Prostate gland (tissue), 2 donors: ENCODE measurements around the gene DDX5. TPM values are rescaled to one million over a fixed set of nuclear protein-coding genes. Genes with fewer than 3 reads are reported as not detected.

Experiments used
- DNase-seq: peaks from one replicate; pipeline ENCODE4 v3.0.0-alpha.2; 2019; ENCODE audit warnings: low spot score
- H3K27ac ChIP-seq, 2 donors: fragments of 200-600 bp; sonication (generic); 2 replicates each; pipeline ENCODE4 v1.5.1; 2017 to 2019
- H3K27me3 ChIP-seq: fragments of 200-600 bp; sonication (generic); replicated peaks from 2 replicates; pipeline ENCODE4 v1.5.1; 2019; ENCODE audit not compliant: insufficient read depth
- H3K36me3 ChIP-seq, 2 donors: fragments of 200-600 bp; sonication (generic); 1 replicate in 1 of 2; 2 replicates in 1 of 2; pipeline versions ENCODE4 v1.5.1 to v1.8.1; 2017 to 2019
- H3K4me1 ChIP-seq: fragments of 200-600 bp; sonication (generic); replicated peaks from 2 replicates; pipeline ENCODE4 v1.5.1; 2019
- H3K4me3 ChIP-seq, 2 donors: fragments of 200-600 bp; sonication (generic); 2 replicates each; pipeline ENCODE4 v1.5.1; 2017 to 2019
- H3K9me3 ChIP-seq: fragments of 200-600 bp; sonication (generic); 2 replicates; pipeline ENCODE4 v1.5.1; 2017
- CTCF ChIP-seq, 4 experiments: fragments of 200-600 bp in 2 of 4; fragments of 450-650 bp in 2 of 4; sonication (generic) in 2 of 4; IDR thresholded peaks; 1 replicate in 3 of 4; 2 replicates in 1 of 4; pipeline ENCODE4 v1.5.1; 2016 to 2019; ENCODE audit warnings: antibody characterized with exemption in 4 of 4, mild to moderate bottlenecking in 2 of 4, moderate library complexity in 2 of 4
- POLR2A ChIP-seq: fragments of 450-650 bp; IDR thresholded peaks from one replicate; pipeline ENCODE4 v1.6.1; 2016; ENCODE audit warnings: antibody characterized with exemption, mild to moderate bottlenecking
- POLR2AphosphoS5 ChIP-seq: sonication (generic); formaldehyde crosslinking; IDR thresholded peaks from one replicate; pipeline ENCODE4 v1.6.1; 2017; ENCODE audit warnings: antibody characterized with exemption
- WGBS: methylation state at CpG from one replicate; pipeline ENCODE4 v1.1.5; 2018; 5-methylcytosine and 5-hydroxymethylcytosine counted together
- intact Hi-C: fragments of 100-400 bp; cut with DNase I; formaldehyde crosslinking; loops from one replicate; pipeline ENCODE4 v1.14.2; 2022
- total RNA-seq, 2 donors: library from RNA; depleted of rRNA; stranded (reverse); fragments of >200 nt; gene quantifications; one replicate each; pipeline ENCODE4 v1.1.0, GENCODE V29; 2016

The DDX5 gene
- total RNA-seq, 2 donors from 2014 or later: 1,009 to 1,102 TPM

- TF ChIP-seq CTCF (IDR thresholded peaks at IDR 0.05) (no peak), POLR2AphosphoS5 (no peak), POLR2A (no peak)
- intact Hi-C loops: no loop called here
- no peaks in the 10 kb centered on the region for H3K36me3 ChIP-seq
- no peak overlapping the region for H3K27ac ChIP-seq
- 89% methylated on average over 7 of the region's 7 CpGs for WGBS
- DNase-seq: no peak
- H3K4me3 ChIP-seq: no peak overlapping the region
- no peaks in the 10 kb centered on the region for H3K4me1 ChIP-seq
- no peaks in the 10 kb centered on the region for H3K27me3 ChIP-seq
- no peaks in the 10 kb centered on the region for H3K9me3 ChIP-seq
Observed at GRCh38 chr17:64546716-64547115, 40.6 kb upstream of the DDX5 start.

- DNase-seq: no peak
- 95% methylated on average over 2 of the region's 2 CpGs for WGBS
- intact Hi-C loops: no loop called here
- H3K36me3 ChIP-seq: no peaks in the 10 kb centered on the region
- H3K4me3 ChIP-seq: no peak overlapping the region
- no peak overlapping the region for H3K27ac ChIP-seq
- no peaks in the 10 kb centered on the region for H3K27me3 ChIP-seq
- TF ChIP-seq CTCF (IDR thresholded peaks at IDR 0.05): no peak
- TF ChIP-seq POLR2A: no peak
- no peak for TF ChIP-seq POLR2AphosphoS5
- H3K9me3 ChIP-seq: no peaks in the 10 kb centered on the region
- H3K4me1 ChIP-seq: peaks cover 7% of the 10 kb centered on the region
Observed at GRCh38 chr17:64544742-64545141, 38.7 kb upstream of the DDX5 start.

- Histone ChIP-seq H3K36me3 (no peaks in the 10 kb centered on the region), H3K9me3 (no peaks in the 10 kb centered on the region), H3K27ac (peak overlapping the region; percentile 57 to 64), H3K4me3 (no peak overlapping the region), H3K27me3 (no peaks in the 10 kb centered on the region), H3K4me1 (peaks cover 20% of the 10 kb centered on the region)
- intact Hi-C loops: no loop called here
- no peak for DNase-seq
- TF ChIP-seq POLR2A (no peak), CTCF (IDR thresholded peaks at IDR 0.05) (no peak), POLR2AphosphoS5 (peak; percentile 61)
- 80% methylated on average over 5 of the region's 5 CpGs for WGBS
Observed at GRCh38 chr17:64540118-64540776, 34.2 kb upstream of the DDX5 start.

GRCh38 chr17:64538508-64539130 lies 32.5 kb upstream of the DDX5 start:
- Histone ChIP-seq H3K27ac (peak overlapping the region; percentile 21 to 64), H3K36me3 (no peaks in the 10 kb centered on the region), H3K4me1 (peaks cover 20% of the 10 kb centered on the region), H3K9me3 (no peaks in the 10 kb centered on the region), H3K27me3 (no peaks in the 10 kb centered on the region), H3K4me3 (no peak overlapping the region)
- intact Hi-C loops: no loop called here
- WGBS: 81% methylated on average over 7 of the region's 7 CpGs
- DNase-seq: no peak
- TF ChIP-seq POLR2AphosphoS5 (no peak), CTCF (IDR thresholded peaks at IDR 0.05) (no peak), POLR2A (no peak)

GRCh38 chr17:64537488-64537887 lies 31.4 kb upstream of the DDX5 start:
- Histone ChIP-seq H3K9me3 (no peaks in the 10 kb centered on the region), H3K27me3 (no peaks in the 10 kb centered on the region), H3K4me3 (no peak overlapping the region), H3K27ac (peak overlapping the region in 1 of 2 donors; percentile 64), H3K4me1 (peaks cover 20% of the 10 kb centered on the region), H3K36me3 (no peaks in the 10 kb centered on the region)
- intact Hi-C loops: no loop called here
- no peak for TF ChIP-seq CTCF (IDR thresholded peaks at IDR 0.05)
- TF ChIP-seq POLR2AphosphoS5: no peak
- no peak for TF ChIP-seq POLR2A
- WGBS: 67% methylated on average over 5 of the region's 5 CpGs
- no peak for DNase-seq
